GM18909 (cell line): ENCODE data around the gene PRIMPOL.

Experiments
- ATAC-seq: cut with Tn5 transposase; IDR thresholded peaks from one replicate; pipeline ENCODE4 v1.9.1; 2021; ENCODE audit warnings: mild to moderate bottlenecking; ENCODE audit not compliant: unreplicated experiment, poor library complexity

Gene PRIMPOL

DNA sequence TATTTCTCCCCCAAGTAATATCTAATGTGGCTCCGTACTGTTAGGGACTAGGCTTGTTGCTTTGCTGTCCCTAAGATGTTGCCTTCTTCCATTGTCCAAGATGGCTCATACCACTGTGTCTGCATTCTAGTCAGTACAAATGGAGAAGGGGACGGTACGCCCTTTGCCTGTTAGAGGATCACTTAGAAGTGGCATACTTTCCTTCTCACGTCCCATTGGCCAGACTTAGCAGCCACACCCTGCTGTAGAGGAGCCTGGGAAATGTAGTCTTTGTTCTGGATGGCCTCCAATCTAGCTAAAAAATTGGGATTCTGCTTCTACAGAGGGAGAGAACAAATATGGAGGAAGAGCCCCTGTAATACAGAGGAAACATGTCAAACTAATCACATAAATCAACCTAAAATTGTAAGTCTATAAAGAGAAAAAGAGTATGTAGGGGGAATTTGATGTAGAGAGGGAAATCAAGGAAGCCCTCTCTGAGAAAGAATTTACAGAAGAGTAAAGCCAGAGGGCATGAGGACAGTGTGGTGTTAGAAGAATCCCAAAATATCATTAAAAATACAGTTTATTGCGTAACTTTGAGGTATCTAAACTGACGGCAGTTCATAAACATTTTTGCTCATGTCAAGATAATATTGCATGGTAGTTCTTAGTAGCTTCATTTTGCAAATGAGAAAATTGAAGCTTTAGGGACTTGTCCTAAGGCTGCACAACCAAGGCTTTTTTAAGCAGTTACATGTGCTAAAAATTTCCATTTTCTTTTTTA, 15.1 kb downstream of the PRIMPOL start:
- ATAC-seq = peak; percentile 50

GRCh38 chr4:184666670-184667069, 17.1 kb downstream of the PRIMPOL start:
- ATAC-seq = no peak

GRCh38 chr4:184668096-184668495, 18.6 kb downstream of the PRIMPOL start:
- ATAC-seq = no peak

DNA sequence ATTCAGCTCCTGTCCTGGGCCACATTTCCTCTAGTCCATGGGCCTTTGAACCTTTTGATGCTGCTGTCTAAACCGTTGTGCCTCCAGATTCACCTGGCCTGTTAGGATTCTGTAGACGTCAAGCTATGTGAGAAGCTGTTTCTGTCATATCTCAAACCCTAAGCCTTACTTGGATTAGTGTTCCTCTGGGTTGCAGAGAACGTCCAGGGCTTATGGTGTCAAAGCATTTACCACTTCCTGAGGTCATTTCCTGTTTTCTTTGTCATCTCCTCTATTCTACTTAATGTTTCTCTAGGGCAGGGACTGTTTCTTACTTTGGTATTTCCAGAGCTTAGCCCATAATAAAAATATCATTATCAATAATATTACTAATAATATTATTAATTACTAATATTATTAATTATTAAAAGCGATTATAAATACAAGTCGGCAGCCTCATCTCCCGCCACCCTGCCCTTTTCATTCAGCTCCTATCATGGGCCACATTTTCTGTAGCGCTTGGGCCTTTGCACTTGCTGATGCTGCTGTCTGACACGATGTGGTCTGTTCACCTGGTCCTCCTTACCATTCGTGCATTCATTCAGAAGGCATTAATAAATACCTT, 19.1 kb downstream of the PRIMPOL start:
- ATAC-seq = no peak

GRCh38 chr4:184669251-184669650, 19.7 kb downstream of the PRIMPOL start:
- ATAC-seq = no peak

DNA sequence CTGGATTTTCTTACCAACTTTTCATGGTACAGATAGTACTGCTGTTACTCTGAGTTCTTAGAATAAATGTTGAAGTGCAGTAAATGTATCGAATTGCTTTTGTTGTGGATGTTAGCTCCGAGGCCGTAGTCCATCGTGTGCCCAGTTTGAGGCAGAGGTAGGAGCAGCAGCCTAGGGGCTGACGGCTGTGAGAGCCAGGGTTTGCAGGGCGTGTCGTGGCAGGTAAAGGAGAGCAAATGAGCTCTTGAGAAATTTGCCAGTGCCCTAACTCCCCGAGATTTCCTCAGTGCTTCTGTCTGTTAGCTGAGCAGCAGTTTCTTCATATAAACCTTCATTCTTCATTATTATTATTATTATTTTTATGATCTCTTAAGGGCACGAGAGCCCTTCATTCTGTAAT, 21.6 kb downstream of the PRIMPOL start:
- ATAC-seq = no peak

- ATAC-seq = no peak
Observed at GRCh38 chr4:184672741-184673140, 23.2 kb downstream of the PRIMPOL start.

GRCh38 chr4:184674011-184674410, 24.5 kb downstream of the PRIMPOL start:
- ATAC-seq = no peak

DNA sequence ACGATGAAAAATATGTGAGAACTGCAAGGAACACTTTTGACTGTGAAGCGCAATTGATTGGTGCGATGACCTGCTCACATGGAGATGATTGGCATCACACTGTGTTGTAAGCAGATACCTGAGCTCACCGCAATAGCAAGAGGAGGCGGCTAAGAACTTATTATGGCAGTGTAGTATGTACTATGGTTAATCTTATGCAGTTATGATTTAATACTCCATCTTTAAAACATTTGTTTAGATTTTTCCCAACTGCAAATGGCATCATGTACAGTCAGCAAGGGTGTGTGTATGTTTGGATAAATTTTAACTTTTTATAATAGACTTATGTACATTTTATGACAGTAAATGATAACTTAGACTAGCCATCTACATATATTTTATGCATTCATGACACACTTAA, 25.5 kb downstream of the PRIMPOL start:
- no peak for ATAC-seq

GRCh38 chr4:184675821-184676492, 26.4 kb downstream of the PRIMPOL start:
- ATAC-seq = no peak

- ATAC-seq = no peak
Observed at GRCh38 chr4:184680698-184681097, 31.2 kb downstream of the PRIMPOL start.

GRCh38 chr4:184681916-184682315, 32.4 kb downstream of the PRIMPOL start:
- ATAC-seq = no peak

DNA sequence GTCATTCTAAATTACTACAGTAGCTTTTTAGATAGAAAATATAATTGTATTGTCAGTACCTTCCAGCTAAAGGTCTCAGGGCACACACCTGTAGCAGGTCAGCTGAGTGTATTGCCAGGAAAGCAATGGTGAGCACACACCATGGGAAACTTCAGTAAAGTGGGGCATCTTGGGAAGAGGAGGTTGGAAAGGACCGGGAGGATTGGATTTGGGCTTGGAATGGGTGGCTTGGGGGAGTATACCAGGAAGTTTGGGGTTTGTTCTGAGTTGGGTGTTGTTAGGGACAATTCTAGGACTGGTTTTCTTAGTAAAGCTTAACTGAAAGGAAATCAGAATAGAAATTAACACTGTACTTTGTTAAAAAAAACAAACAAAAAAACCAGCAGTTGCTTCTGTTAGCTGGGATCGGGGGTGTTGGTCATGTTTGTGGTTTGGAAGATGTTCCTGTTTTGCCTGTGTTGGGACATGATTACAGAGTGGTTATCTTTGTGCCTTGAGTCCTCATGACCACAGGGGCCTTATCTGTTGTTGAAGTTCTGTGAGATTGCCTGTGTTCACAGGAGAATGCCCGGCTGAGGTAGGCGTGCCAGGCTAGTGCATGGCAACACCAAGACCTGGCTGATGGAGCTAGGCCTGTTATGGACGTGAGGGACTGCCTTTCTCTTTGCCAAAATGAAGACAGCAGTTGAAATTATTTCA, 35.1 kb downstream of the PRIMPOL start:
- no peak for ATAC-seq

DNA sequence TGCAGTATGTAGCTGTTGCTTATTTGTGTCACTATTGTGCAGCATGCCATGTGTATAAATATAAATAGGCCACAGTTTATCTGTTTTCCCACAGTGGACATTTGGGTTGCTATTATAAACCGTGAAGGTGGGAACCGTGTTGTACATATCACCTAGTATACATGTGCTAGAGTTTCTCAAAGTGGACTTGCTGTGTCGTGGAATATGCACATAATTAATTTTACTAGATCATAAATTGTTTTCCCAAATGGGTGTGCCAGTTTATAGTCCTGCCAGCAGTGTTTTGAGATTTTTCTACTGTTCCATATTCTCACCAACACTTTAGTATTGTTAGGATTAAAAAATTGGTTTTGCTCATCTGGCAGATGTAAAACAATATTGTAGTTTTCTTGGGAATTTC, 38.5 kb downstream of the PRIMPOL start:
- ATAC-seq = no peak

- ATAC-seq = no peak
Observed at GRCh38 chr4:184688447-184688846, 38.9 kb downstream of the PRIMPOL start.

DNA sequence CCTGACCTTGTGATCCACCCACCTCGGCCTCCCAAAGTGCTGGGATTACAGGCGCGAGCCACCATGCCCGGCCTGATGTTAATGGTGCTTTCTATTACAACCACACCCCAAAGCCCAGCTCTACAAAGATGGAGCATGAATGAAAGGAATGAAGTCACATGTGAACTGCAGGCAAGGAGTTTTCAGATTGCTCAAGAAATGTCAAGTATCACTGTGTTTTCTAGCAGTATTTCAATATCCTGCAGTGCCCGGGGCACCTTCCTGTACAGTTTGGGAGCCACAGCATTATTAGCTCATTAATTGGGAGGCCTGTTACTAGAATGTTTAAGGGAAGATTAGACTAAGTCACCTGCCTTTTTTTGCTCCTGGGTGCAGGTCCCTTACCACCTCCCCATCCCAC, 40.1 kb downstream of the PRIMPOL start:
- ATAC-seq = no peak

GRCh38 chr4:184693056-184693455, 43.5 kb downstream of the PRIMPOL start:
- no peak for ATAC-seq

- ATAC-seq = no peak
Observed at GRCh38 chr4:184694412-184694956, 44.9 kb downstream of the PRIMPOL start.

DNA sequence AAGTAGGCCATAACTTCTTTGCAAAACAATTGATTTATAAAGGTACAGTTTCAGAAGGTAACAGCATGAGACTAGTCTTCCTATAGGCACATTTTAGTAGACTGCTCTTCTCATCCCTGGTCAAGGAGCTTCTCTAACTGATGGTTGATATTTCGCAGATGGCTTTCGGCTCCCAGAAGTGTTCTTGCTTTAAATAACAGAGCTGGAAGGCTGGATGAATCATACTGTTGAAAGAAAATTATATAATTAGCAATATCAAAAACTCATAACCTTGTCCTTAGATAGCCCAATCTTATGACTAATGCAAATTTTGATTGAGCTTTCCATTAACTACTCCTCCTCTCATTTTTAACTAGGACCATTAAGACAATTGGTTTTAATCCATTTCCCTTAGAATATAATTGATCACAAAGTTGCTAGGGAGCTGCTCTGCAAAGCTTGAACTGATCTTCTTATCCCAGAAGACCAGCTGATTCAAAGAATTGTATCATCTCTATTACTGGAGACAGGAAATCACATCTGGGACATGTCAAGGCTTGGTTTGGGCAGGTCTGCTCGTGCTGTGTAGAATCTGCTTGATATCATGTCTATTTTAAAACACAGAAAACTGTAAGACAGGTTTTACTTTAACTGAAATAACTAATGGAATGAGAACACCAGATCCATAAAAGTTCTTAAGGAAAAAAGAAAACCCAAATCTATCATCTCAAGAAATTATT, 45.8 kb downstream of the PRIMPOL start:
- no peak for ATAC-seq

- no peak for ATAC-seq
Observed at GRCh38 chr4:184697956-184698355, 48.4 kb downstream of the PRIMPOL start.
